ENCODE results near the gene TDG.

TDG gene

GRCh38 chr12:103965590-103966504 lies at the start of gene TDG:
Gene TDG, plus strand, starts transcription at chr12:103965872. Its CDS starts 166 bp downstream, at chr12:103966038.
- peak; percentile 97 for DNase-seq (ENCODE audit: low spot score)

GRCh38 chr12:103917873-103918272 lies 47.8 kb upstream of the TDG start:
- no peak for DNase-seq (ENCODE audit: low spot score)

- peak; percentile 22 for DNase-seq (ENCODE audit: low spot score)
Measured at GRCh38 chr12:103924761-103925641, 40.7 kb upstream of the TDG start.

- no peak for DNase-seq (ENCODE audit: low spot score)
Measured at GRCh38 chr12:103928682-103929045, 37.0 kb upstream of the TDG start.

- DNase-seq (ENCODE audit: low spot score) = peak; percentile 91
Measured at GRCh38 chr12:103929046-103929783, 36.5 kb upstream of the TDG start.

- no peak for DNase-seq (ENCODE audit: low spot score)
Measured at GRCh38 chr12:103929784-103930033, 36.0 kb upstream of the TDG start.

- peak; percentile 99 for DNase-seq (ENCODE audit: low spot score)
Measured at GRCh38 chr12:103930034-103930786, 35.5 kb upstream of the TDG start, which contains the start of gene HSP90B1. Gene HSP90B1, plus strand, starts transcription at chr12:103930410. Its CDS starts 106 bp downstream, at chr12:103930516.

- peak; percentile 47 for DNase-seq (ENCODE audit: low spot score)
Measured at GRCh38 chr12:103930787-103931735, 34.6 kb upstream of the TDG start.

GRCh38 chr12:103933237-103933636 lies 32.4 kb upstream of the TDG start:
- no peak for DNase-seq (ENCODE audit: low spot score)

- DNase-seq (ENCODE audit: low spot score) = no peak
Measured at GRCh38 chr12:103936679-103937078, 29.0 kb upstream of the TDG start.

GRCh38 chr12:103944964-103945363 lies 20.7 kb upstream of the TDG start:
- DNase-seq (ENCODE audit: low spot score) = no peak

- DNase-seq (ENCODE audit: low spot score) = no peak
Measured at GRCh38 chr12:103947871-103948555, 17.7 kb upstream of the TDG start.

- no peak for DNase-seq (ENCODE audit: low spot score)
Measured at GRCh38 chr12:103948746-103949406, 16.8 kb upstream of the TDG start.

GRCh38 chr12:103952497-103952896 lies 13.2 kb upstream of the TDG start:
- no peak for DNase-seq (ENCODE audit: low spot score)

GRCh38 chr12:103955811-103956508 lies 9.7 kb upstream of the TDG start:
- DNase-seq (ENCODE audit: low spot score) = peak; percentile 14

- DNase-seq (ENCODE audit: low spot score) = peak; percentile 48
Measured at GRCh38 chr12:103956509-103957027, 9.1 kb upstream of the TDG start.

- no peak for DNase-seq (ENCODE audit: low spot score)
Measured at GRCh38 chr12:103957865-103958388, 7.7 kb upstream of the TDG start.

- no peak for DNase-seq (ENCODE audit: low spot score)
Measured at GRCh38 chr12:103958621-103959020, 7.1 kb upstream of the TDG start.
